H1 (cell line): Measurements from ENCODE around the gene NCAM1. TPM values are rescaled to one million over a fixed set of nuclear protein-coding genes. Genes with fewer than 3 reads are reported as not detected.

Experiments
- CTCF ChIA-PET: fragments of 300-600 bp; sonication (Branson Sonifier 250); formaldehyde crosslinking; loops from one replicate; lab custom pipeline; 2021; ENCODE audit not compliant: partially characterized antibody; lab: Charles Lee
- POLR2A ChIA-PET: fragments of 300-600 bp; sonication (Branson Sonifier 250); formaldehyde crosslinking; loops from one replicate; lab custom pipeline; 2021; ENCODE audit warnings: inconsistent platforms; ENCODE audit not compliant: partially characterized antibody; lab: Charles Lee
- DNase-seq, 2 experiments: peaks; one replicate each; pipeline versions ENCODE4 v3.0.0 to v3.0.0-alpha.2; 2010 to 2022; ENCODE audit warnings: low spot score in 2 of 2, low read depth in 1 of 2, mixed read lengths in 1 of 2
- FAIRE-seq: peaks from 2 replicates; lab custom pipeline; 2011; peaks lifted over from hg19 to GRCh38; lab: Jason Lieb, UNC
- H2AFZ ChIP-seq: 2 replicates; pipeline ENCODE4 v1.8.1; 2012; ENCODE audit warnings: low read length, inconsistent platforms
- H2AK5ac ChIP-seq: 2 replicates; pipeline ENCODE4 v1.6.1; 2013; ENCODE audit warnings: low read depth, low read length
- H2BK120ac ChIP-seq: replicated peaks from 2 replicates; pipeline ENCODE3; 2013; ENCODE audit warnings: low read depth, low read length, inconsistent platforms
- H2BK12ac ChIP-seq: 2 replicates; pipeline ENCODE4 v1.6.1; 2013; ENCODE audit warnings: low read depth, low read length
- H2BK15ac ChIP-seq: 2 replicates; pipeline ENCODE4 v1.6.1; 2013; ENCODE audit warnings: low read length
- H2BK20ac ChIP-seq: 2 replicates; pipeline ENCODE4 v1.6.1; 2013; ENCODE audit warnings: low read length
- H2BK5ac ChIP-seq: 2 replicates; pipeline ENCODE4 v1.6.1; 2013; ENCODE audit warnings: low read depth, low read length
- H3K14ac ChIP-seq: 2 replicates; pipeline ENCODE4 v1.6.1; 2013; ENCODE audit warnings: inconsistent platforms; ENCODE audit not compliant: insufficient read length
- H3K18ac ChIP-seq: 2 replicates; pipeline ENCODE4 v1.6.1; 2013; ENCODE audit warnings: low read length; ENCODE audit errors: extremely low read depth
- H3K23ac ChIP-seq: 2 replicates; pipeline ENCODE4 v1.6.1; 2013; ENCODE audit warnings: inconsistent platforms; ENCODE audit not compliant: insufficient read length
- H3K23me2 ChIP-seq: 2 replicates; pipeline ENCODE4 v1.6.1; 2013; ENCODE audit warnings: low read depth, low read length
- H3K27ac ChIP-seq: 2 replicates; pipeline ENCODE4 v1.6.1; 2011; ENCODE audit warnings: low read depth, low read length, inconsistent platforms
- H3K27me3 ChIP-seq, 4 experiments: replicated peaks in 1 of 4; 1 replicate in 1 of 4; 2 replicates in 3 of 4; pipeline versions ENCODE4 v1.6.1 to v1.8.1; 2011 to 2013; ENCODE audit warnings: low read length in 3 of 4, mild to moderate bottlenecking in 3 of 4, inconsistent platforms in 2 of 4, mixed read lengths in 2 of 4, moderate library complexity in 1 of 4; ENCODE audit not compliant: control insufficient read depth in 3 of 4, insufficient read depth in 3 of 4; ENCODE audit errors: extremely low read depth in 1 of 4
- H3K36me3 ChIP-seq, 4 experiments: 2 replicates each; pipeline versions ENCODE4 v1.6.1 to v1.8.1; 2011 to 2013; ENCODE audit warnings: mild to moderate bottlenecking in 4 of 4, low read length in 3 of 4, moderate library complexity in 2 of 4, control low read depth in 1 of 4, inconsistent platforms in 1 of 4; ENCODE audit not compliant: insufficient read depth in 4 of 4, control insufficient read depth in 2 of 4
- H3K4ac ChIP-seq: replicated peaks from 2 replicates; pipeline ENCODE3; 2013; ENCODE audit warnings: low read length, low read depth, mixed read lengths, inconsistent platforms; ENCODE audit not compliant: insufficient read length
- H3K4me1 ChIP-seq, 4 experiments: replicated peaks in 1 of 4; 1 replicate in 1 of 4; 2 replicates in 3 of 4; pipeline versions ENCODE4 v1.6.1 to v1.8.1; 2011 to 2013; ENCODE audit warnings: low read length in 3 of 4, inconsistent platforms in 2 of 4, mixed read lengths in 1 of 4; ENCODE audit not compliant: insufficient read depth in 4 of 4, control insufficient read depth in 3 of 4
- H3K4me2 ChIP-seq, 2 experiments: 2 replicates each; pipeline versions ENCODE4 v1.6.1 to v1.8.1; 2011 to 2013; ENCODE audit warnings: low read depth in 2 of 2, low read length in 2 of 2, control low read depth in 1 of 2, inconsistent platforms in 1 of 2, mild to moderate bottlenecking in 1 of 2; ENCODE audit not compliant: insufficient read depth in 1 of 2
- H3K4me3 ChIP-seq, 4 experiments: fragments of 200-600, 300-600 bp in 1 of 4; sonication (generic), shearing (Covaris generic), sonication (Bioruptor Twin) in 1 of 4; 2 replicates each; pipeline versions ENCODE4 v1.5.1 to v1.8.1; 2011 to 2016; ENCODE audit warnings: low read length in 4 of 4, low read depth in 3 of 4, control low read depth in 2 of 4, inconsistent platforms in 2 of 4, mild to moderate bottlenecking in 2 of 4, mixed read lengths in 1 of 4, moderate library complexity in 1 of 4; ENCODE audit not compliant: insufficient read depth in 2 of 4; ENCODE audit errors: extremely low read depth in 1 of 4
- H3K56ac ChIP-seq: replicated peaks from 2 replicates; pipeline ENCODE3; 2013; ENCODE audit warnings: low read depth, mild to moderate bottlenecking, mixed read lengths, low read length, inconsistent platforms; ENCODE audit not compliant: insufficient read length
- H3K79me1 ChIP-seq: 2 replicates; pipeline ENCODE4 v1.6.1; 2013; ENCODE audit warnings: low read depth, low read length, control low read depth
- H3K79me2 ChIP-seq, 2 experiments: 2 replicates each; pipeline versions ENCODE4 v1.6.1 to v1.8.1; 2012 to 2013; ENCODE audit warnings: low read length in 2 of 2, mild to moderate bottlenecking in 2 of 2, inconsistent platforms in 1 of 2; ENCODE audit not compliant: insufficient read depth in 2 of 2, control insufficient read depth in 1 of 2
- H3K9ac ChIP-seq, 4 experiments: replicated peaks in 1 of 4; 1 replicate in 1 of 4; 2 replicates in 3 of 4; pipeline versions ENCODE4 v1.6.1 to v1.8.1; 2011 to 2013; ENCODE audit warnings: low read depth in 3 of 4, low read length in 3 of 4, control low read depth in 2 of 4, mild to moderate bottlenecking in 2 of 4, moderate library complexity in 2 of 4, inconsistent platforms in 1 of 4; ENCODE audit errors: extremely low read depth in 1 of 4
- H3K9me3 ChIP-seq, 2 experiments: 2 replicates each; pipeline versions ENCODE4 v1.6.1 to v1.8.1; 2012 to 2013; ENCODE audit warnings: mild to moderate bottlenecking in 2 of 2, moderate library complexity in 2 of 2, control low read depth in 1 of 2, inconsistent platforms in 1 of 2, low read depth in 1 of 2, low read length in 1 of 2, mixed read lengths in 1 of 2; ENCODE audit not compliant: insufficient read depth in 2 of 2
- H4K20me1 ChIP-seq, 2 experiments: replicated peaks in 1 of 2; 2 replicates each; pipeline versions ENCODE3 to v1.8.1; 2011 to 2013; ENCODE audit warnings: inconsistent platforms in 2 of 2, low read length in 2 of 2, mild to moderate bottlenecking in 1 of 2; ENCODE audit not compliant: insufficient read depth in 2 of 2, control insufficient read depth in 1 of 2
- H4K5ac ChIP-seq: 2 replicates; pipeline ENCODE4 v1.6.1; 2013; ENCODE audit warnings: low read length, low read depth, mixed read lengths, inconsistent platforms; ENCODE audit not compliant: insufficient read length
- H4K8ac ChIP-seq: 2 replicates; pipeline ENCODE4 v1.8.0; 2013; ENCODE audit warnings: mild to moderate bottlenecking, moderate library complexity, low read length, inconsistent platforms; ENCODE audit not compliant: insufficient read depth; ENCODE audit errors: extremely low read depth
- H4K91ac ChIP-seq: replicated peaks from 2 replicates; pipeline ENCODE3; 2013; ENCODE audit warnings: low read length, mixed read lengths, inconsistent platforms; ENCODE audit not compliant: insufficient read length
- CEBPB ChIP-seq: IDR thresholded peaks from 2 replicates; pipeline ENCODE4 v1.6.1; 2012; ENCODE audit warnings: low read depth, low read length
- KDM4A ChIP-seq: IDR thresholded peaks from one replicate; pipeline ENCODE4 v1.7.1; 2012; ENCODE audit warnings: low read depth, mild to moderate bottlenecking, moderate library complexity, low read length, inconsistent platforms; ENCODE audit not compliant: severe bottlenecking
- NANOG ChIP-seq: IDR thresholded peaks from 2 replicates; pipeline ENCODE4 v1.6.1; 2011; ENCODE audit warnings: low read length, low read depth, mild to moderate bottlenecking, inconsistent platforms; ENCODE audit not compliant: insufficient read depth, poor library complexity, severe bottlenecking
- POLR2A ChIP-seq, 2 experiments: IDR thresholded peaks; 1 replicate in 1 of 2; 2 replicates in 1 of 2; pipeline ENCODE4 v1.6.1; 2011; ENCODE audit warnings: low read depth in 2 of 2, low read length in 2 of 2, mild to moderate bottlenecking in 2 of 2; ENCODE audit errors: control extremely low read depth in 1 of 2
- WGBS, 2 experiments: shearing (Covaris generic) in 1 of 2; methylation state at CpG; one replicate each; pipeline versions ENCODE4 v1.1.6 to v1.1.7; 2013 to 2015; ENCODE audit warnings: low lambda C conversion rate in 2 of 2, mixed read lengths in 2 of 2, inconsistent platforms in 1 of 2, low coverage in 1 of 2, missing lambda C conversion rate in 1 of 2; ENCODE audit not compliant: insufficient replicate concordance in 2 of 2, insufficient coverage in 1 of 2, insufficient read length in 1 of 2; ENCODE audit errors: extremely low coverage in 1 of 2, missing lambda C conversion rate in 1 of 2; 5-methylcytosine and 5-hydroxymethylcytosine counted together
- polyA plus RNA-seq, 7 experiments: library from polyadenylated mRNA; depleted of rRNA in 3 of 7; stranded (reverse) in 5 of 7; unstranded in 2 of 7; fragments of >200 nt in 5 of 7; fragments of 200-250 nt in 2 of 7; gene quantifications; 1 replicate in 5 of 7; 2 replicates in 1 of 7; 4 replicates in 1 of 7; pipeline versions ENCODE4 v1.2.1 to v1.2.3, GENCODE V29; 2011 to 2013; ENCODE audit warnings: missing spikeins in 2 of 7, mixed read lengths in 2 of 7
- total RNA-seq: library from RNA; stranded (reverse); fragmentation: NEBNext Ultra II Directional; extraction: Animal tissue kit (Norgen Biotek cat#: 25700); gene quantifications from 2 replicates; pipeline ENCODE4 v1.2.1, GENCODE V29; 2021

The NCAM1 gene
- total and polyA plus RNA-seq, 2 of the 8 experiments (the other 6 are each of a cell fraction or from before 2014, with no cell fraction given): 3.1 to 4.3 TPM

DNA sequence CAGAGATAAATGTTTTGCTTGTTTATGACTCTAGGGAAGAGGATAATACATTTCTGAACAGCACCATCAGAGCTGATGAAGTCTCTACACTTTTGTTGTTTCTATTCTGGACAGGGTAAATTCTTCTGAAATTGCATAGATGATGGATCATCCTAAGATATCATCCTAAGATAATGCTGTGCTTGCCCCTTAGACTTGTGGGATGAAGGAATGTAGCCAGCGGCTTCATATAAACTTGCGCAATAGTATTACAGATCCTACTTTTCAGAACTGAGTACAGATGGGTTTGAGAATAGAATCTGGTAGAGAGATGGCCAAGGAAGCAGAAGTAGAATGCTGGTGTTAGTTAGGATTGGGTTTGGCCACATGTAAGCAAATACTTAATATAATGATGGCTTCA lies 61.0 kb downstream of the NCAM1 start:
- H3K4me3 ChIP-seq: no peak overlapping the region
- WGBS, 2 experiments: 96% methylated on average over 2 of the region's 2 CpGs; no CpG with 5 or more reads in 1 of the 2 experiments
- no peaks in the 10 kb centered on the region for H3K23me2 ChIP-seq
- CTCF ChIA-PET: interaction anchor here (0.9 kb wide), 1 partner anchor 51 kb away, joined by 3 read pairs; no protein-coding TSS in a partner anchor
- no peak overlapping the region for H3K56ac ChIP-seq
- no peaks in the 10 kb centered on the region for H3K27me3 ChIP-seq
- H2AFZ ChIP-seq: no peak overlapping the region
- H3K14ac ChIP-seq: no peak overlapping the region
- no peaks in the 10 kb centered on the region for H3K4me1 ChIP-seq
- no peaks in the 10 kb centered on the region for H3K79me1 ChIP-seq
- H3K23ac ChIP-seq: no peak overlapping the region
- no peak overlapping the region for H4K5ac ChIP-seq
- H2BK5ac ChIP-seq: no peak overlapping the region
- H3K18ac ChIP-seq: no peak overlapping the region
- DNase-seq (no peak), FAIRE-seq (no peak)
- no peak for TF ChIP-seq KDM4A
- TF ChIP-seq CEBPB: peak; percentile 65; the same call in 1 of the 2 replicates
- TF ChIP-seq NANOG: no peak
- no peak for TF ChIP-seq POLR2A (IDR thresholded peaks at IDR 0.05; ENCODE audit: control extremely low read depth in 1 of 2, low read depth in 2 of 2, low read length in 2 of 2)
- POLR2A ChIA-PET: no interaction called here
- no peak overlapping the region for H3K4me2 ChIP-seq
- H3K27ac ChIP-seq: no peak overlapping the region
- H3K9ac ChIP-seq: no peak overlapping the region
- H2BK20ac ChIP-seq: no peak overlapping the region
- H2AK5ac ChIP-seq: no peak overlapping the region
- no peaks in the 10 kb centered on the region for H3K9me3 ChIP-seq
- no peak overlapping the region for H2BK15ac ChIP-seq
- no peak overlapping the region for H2BK120ac ChIP-seq
- no peak overlapping the region for H4K91ac ChIP-seq
- no peak overlapping the region for H3K4ac ChIP-seq
- H3K36me3 ChIP-seq: no peaks in the 10 kb centered on the region
- no peaks in the 10 kb centered on the region for H3K79me2 ChIP-seq
- H2BK12ac ChIP-seq: no peak overlapping the region
- H4K8ac ChIP-seq: no peak overlapping the region
- H4K20me1 ChIP-seq: no peaks in the 10 kb centered on the region
